IMR-90 (cell line): ENCODE data around the gene ARHGEF18. TPM values are rescaled to one million over a fixed set of nuclear protein-coding genes. Genes with fewer than 3 reads are reported as not detected.

ENCODE experiments used
- ATAC-seq: fragments of 200-7000 bp; cut with Tn5 transposase; 2 replicates; pipeline ENCODE4 v1.9.1; 2020; ENCODE audit warnings: low read depth, mild to moderate bottlenecking, moderate library complexity
- BruUV-seq: library from RNA; stranded (reverse); fragments of 400-500 nt; replicated peaks from 2 replicates; lab custom pipeline; 2021; lab: Mats Ljungman, UMichigan
- CTCF ChIA-PET: fragments of 300-600 bp; formaldehyde crosslinking; extraction: SDS; loops from one replicate; lab custom pipeline; 2021; ENCODE audit warnings: antibody characterized with exemption; lab: Yijun Ruan, JAX
- POLR2A ChIA-PET: fragments of 300-600 bp; sonication (Branson Sonifier 250); formaldehyde crosslinking; loops from one replicate; lab custom pipeline; 2022; ENCODE audit warnings: antibody characterized with exemption; ENCODE audit not compliant: unreplicated experiment; lab: Charles Lee
- DNase-seq: peaks from one replicate; pipeline ENCODE4 v3.0.0; 2013
- H2AFZ ChIP-seq: replicated peaks from 2 replicates; pipeline ENCODE3; 2013; ENCODE audit warnings: low read length, mild to moderate bottlenecking; ENCODE audit not compliant: poor library complexity
- H2AK5ac ChIP-seq: 2 replicates; pipeline ENCODE4 v1.6.1; 2013; ENCODE audit warnings: low read depth, low read length, inconsistent platforms
- H2AK9ac ChIP-seq: replicated peaks from 2 replicates; pipeline ENCODE3; 2013; ENCODE audit warnings: mild to moderate bottlenecking, low read depth, low read length, moderate library complexity; ENCODE audit not compliant: poor library complexity
- H2BK120ac ChIP-seq: 2 replicates; pipeline ENCODE4 v1.6.1; 2013; ENCODE audit warnings: low read depth, low read length, inconsistent platforms
- H2BK15ac ChIP-seq: 3 replicates; pipeline ENCODE4 v1.6.1; 2013; ENCODE audit warnings: low read depth, low read length, inconsistent platforms
- H2BK20ac ChIP-seq: 2 replicates; pipeline ENCODE4 v1.6.1; 2013; ENCODE audit warnings: low read depth, mild to moderate bottlenecking, inconsistent platforms, low read length, moderate library complexity
- H2BK5ac ChIP-seq: 2 replicates; pipeline ENCODE4 v1.6.1; 2013; ENCODE audit warnings: mild to moderate bottlenecking, low read depth, low read length, inconsistent platforms; ENCODE audit not compliant: poor library complexity, severe bottlenecking
- H3K14ac ChIP-seq: replicated peaks from 2 replicates; pipeline ENCODE4 v1.6.1; 2013; ENCODE audit warnings: low read depth, low read length, inconsistent platforms
- H3K18ac ChIP-seq: 2 replicates; pipeline ENCODE4 v1.6.1; 2013; ENCODE audit warnings: low read depth, low read length, control low read depth
- H3K23ac ChIP-seq: 2 replicates; pipeline ENCODE4 v1.6.1; 2013; ENCODE audit warnings: low read depth, low read length, inconsistent platforms
- H3K27ac ChIP-seq: 2 replicates; pipeline ENCODE4 v1.5.1; 2013; ENCODE audit warnings: mild to moderate bottlenecking, control low read depth, low read length; ENCODE audit not compliant: insufficient read depth
- H3K27me3 ChIP-seq: 2 replicates; pipeline ENCODE4 v1.6.1; 2013; ENCODE audit warnings: low read length; ENCODE audit not compliant: control insufficient read depth, insufficient read depth
- H3K36me3 ChIP-seq: 2 replicates; pipeline ENCODE4 v1.6.1; 2013; ENCODE audit warnings: low read length, mixed read lengths; ENCODE audit not compliant: control insufficient read depth, insufficient read depth
- H3K4ac ChIP-seq: 2 replicates; pipeline ENCODE4 v1.6.1; 2013; ENCODE audit warnings: low read depth, low read length, inconsistent platforms
- H3K4me1 ChIP-seq: 2 replicates; pipeline ENCODE4 v1.6.1; 2013; ENCODE audit warnings: low read length, mixed read lengths; ENCODE audit not compliant: control insufficient read depth, insufficient read depth
- H3K4me2 ChIP-seq: 2 replicates; pipeline ENCODE4 v1.6.1; 2013; ENCODE audit warnings: low read depth, mild to moderate bottlenecking, control low read depth, low read length, moderate library complexity
- H3K4me3 ChIP-seq: 2 replicates; pipeline ENCODE4 v1.5.1; 2013; ENCODE audit warnings: low read depth, mild to moderate bottlenecking, control low read depth, low read length, moderate library complexity; ENCODE audit not compliant: insufficient read depth
- H3K56ac ChIP-seq: 2 replicates; pipeline ENCODE4 v1.6.1; 2013; ENCODE audit warnings: low read length, inconsistent platforms; ENCODE audit not compliant: insufficient read depth; ENCODE audit errors: extremely low read depth
- H3K79me1 ChIP-seq, 2 experiments: 2 replicates each; pipeline ENCODE4 v1.6.1; 2013; ENCODE audit warnings: low read length in 2 of 2, inconsistent platforms in 1 of 2, low read depth in 1 of 2
- H3K9ac ChIP-seq: 2 replicates; pipeline ENCODE4 v1.6.1; 2013; ENCODE audit warnings: low read depth, low read length, control low read depth
- H3K9me1 ChIP-seq: 2 replicates; pipeline ENCODE4 v1.6.1; 2013; ENCODE audit warnings: low read length, inconsistent platforms; ENCODE audit not compliant: insufficient read depth
- H3K9me3 ChIP-seq: 2 replicates; pipeline ENCODE4 v1.6.1; 2013; ENCODE audit warnings: low read length; ENCODE audit not compliant: control insufficient read depth, insufficient read depth
- H4K20me1 ChIP-seq: 2 replicates; pipeline ENCODE4 v1.6.1; 2013; ENCODE audit warnings: low read length, inconsistent platforms; ENCODE audit not compliant: insufficient read depth
- H4K5ac ChIP-seq: 2 replicates; pipeline ENCODE4 v1.6.1; 2013; ENCODE audit warnings: mild to moderate bottlenecking, low read depth, low read length, control low read depth
- H4K8ac ChIP-seq, 2 experiments: 2 replicates each; pipeline ENCODE4 v1.6.1; 2013; ENCODE audit warnings: low read depth in 2 of 2, low read length in 2 of 2, control low read depth in 1 of 2, inconsistent platforms in 1 of 2
- H4K91ac ChIP-seq: 2 replicates; pipeline ENCODE4 v1.6.1; 2013; ENCODE audit warnings: low read depth, low read length, inconsistent platforms; ENCODE audit not compliant: insufficient read depth
- BHLHE40 ChIP-seq: fragments of 150-350 bp; IDR thresholded peaks from 2 replicates; pipeline ENCODE4 v1.6.1; 2016; ENCODE audit warnings: mild to moderate bottlenecking, low read depth, low read length
- WGBS, 2 experiments: methylation state at CpG; one replicate each; pipeline versions ENCODE4 v1.1.5 to v1.1.7; 2013; ENCODE audit warnings: missing lambda C conversion rate in 2 of 2; ENCODE audit not compliant: insufficient read length in 1 of 2; ENCODE audit errors: extremely low coverage in 2 of 2; 5-methylcytosine and 5-hydroxymethylcytosine counted together
- dilution Hi-C: fragments of 300-500 bp; cut with HindIII; formaldehyde crosslinking; loops from one replicate; pipeline ENCODE4 v1.14.3; 2018; ENCODE audit warnings: low sequenced_read_pairs; ENCODE audit not compliant: unreplicated experiment
- in situ Hi-C: fragments of 300-500 bp; cut with MboI; formaldehyde crosslinking; loops from 3 replicates; pipeline ENCODE4 v1.14.3; 2019; ENCODE audit warnings: low sequenced_read_pairs, inconsistent platforms, mixed read lengths
- intact Hi-C: fragments of 100-400 bp; cut with micrococcal nuclease; formaldehyde crosslinking; loops from 2 replicates; pipeline ENCODE4 v1.10.0; 2022
- polyA plus RNA-seq, 3 experiments: library from polyadenylated mRNA; depleted of rRNA; stranded (reverse); fragments of >200 nt; gene quantifications; 2 replicates each; pipeline ENCODE4 v1.2.3, GENCODE V29; 2012; ENCODE audit warnings: low replicate concordance in 1 of 3
- total RNA-seq: library from RNA; depleted of rRNA; stranded (reverse); fragments of >200 nt; gene quantifications from 2 replicates; pipeline ENCODE4 v1.2.3, GENCODE V29; 2012

The ARHGEF18 gene
- total and polyA plus RNA-seq, 2 of the 4 experiments (the other 2 are of a cell fraction) = 11.6 to 12.4 TPM

DNA sequence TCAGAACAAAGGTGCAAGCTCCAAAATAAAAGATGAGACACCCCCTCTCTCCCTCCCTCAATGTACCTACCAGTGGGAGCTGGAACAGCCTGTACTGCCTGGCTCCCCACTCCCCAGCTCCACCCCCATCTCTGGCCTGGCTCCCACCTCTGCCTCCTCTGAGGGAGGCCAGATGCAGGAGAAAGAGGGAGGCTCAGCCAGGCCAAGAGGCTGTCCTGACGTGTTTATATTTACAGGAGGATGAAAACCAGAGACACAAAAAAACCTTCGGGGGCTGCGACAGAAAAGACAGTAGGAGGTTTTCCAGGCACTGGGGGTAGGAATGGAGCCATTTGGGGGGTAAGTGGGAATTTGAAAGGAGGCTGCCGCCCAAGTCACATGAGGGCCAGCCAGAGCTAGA, 19.7 kb downstream of the ARHGEF18 start:
- Histone ChIP-seq H3K9ac (no peak overlapping the region), H3K4me2 (no peak overlapping the region), H3K36me3 (no peaks in the 10 kb centered on the region), H3K79me1 (no peaks in the 10 kb centered on the region), H4K5ac (no peak overlapping the region), H3K4me3 (no peak overlapping the region), H2AFZ (peak overlapping the region; percentile 81), H4K91ac (no peak overlapping the region), H2BK20ac (no peak overlapping the region), H3K27ac (no peak overlapping the region), H3K18ac (no peak overlapping the region), H3K9me1 (no peaks in the 10 kb centered on the region), H3K9me3 (no peaks in the 10 kb centered on the region), H3K27me3 (no peaks in the 10 kb centered on the region; the same call in 1 of the 2 replicates), H2BK120ac (0 out of 2 replicates have a peak overlapping the region, but pooled peaks have one; percentile 60), H4K8ac (no peak overlapping the region), H3K4me1 (no peaks in the 10 kb centered on the region), H3K4ac (peak overlapping the region; percentile 50; the same call in 1 of the 2 replicates), H2AK5ac (no peak overlapping the region), H3K14ac (no peak overlapping the region), H2BK15ac (no peak overlapping the region), H2AK9ac (no peak overlapping the region), H4K20me1 (no peaks in the 10 kb centered on the region), H3K23ac (no peak overlapping the region), H2BK5ac (no peak overlapping the region), H3K56ac (no peak overlapping the region)
- no peak for DNase-seq
- TF ChIP-seq BHLHE40 = no peak
- ChIA-PET CTCF (no interaction called here), POLR2A (interaction anchor here (0.6 kb wide), 1 partner anchor 8 kb away, joined by 4 read pairs; no protein-coding TSS in a partner anchor)
- dilution Hi-C loops = no loop called here
- BruUV-seq = no TSS peak
- WGBS, 2 experiments = 59% methylated on average over 2 of the region's 4 CpGs; no CpG with 5 or more reads in 1 of the 2 experiments
- ATAC-seq = peak; percentile 48
- intact Hi-C loops = no loop called here
- in situ Hi-C loops = loop anchor here (10.0 kb wide), 1 partner anchor 436 kb away; no protein-coding TSS in a partner anchor
